GM18907 (cell line): ENCODE data around the gene CAV3.

Experiments
- ATAC-seq: cut with Tn5 transposase; IDR thresholded peaks from one replicate; pipeline ENCODE4 v1.9.1; 2021; ENCODE audit warnings: mild to moderate bottlenecking, moderate library complexity; ENCODE audit not compliant: unreplicated experiment

Gene CAV3

DNA sequence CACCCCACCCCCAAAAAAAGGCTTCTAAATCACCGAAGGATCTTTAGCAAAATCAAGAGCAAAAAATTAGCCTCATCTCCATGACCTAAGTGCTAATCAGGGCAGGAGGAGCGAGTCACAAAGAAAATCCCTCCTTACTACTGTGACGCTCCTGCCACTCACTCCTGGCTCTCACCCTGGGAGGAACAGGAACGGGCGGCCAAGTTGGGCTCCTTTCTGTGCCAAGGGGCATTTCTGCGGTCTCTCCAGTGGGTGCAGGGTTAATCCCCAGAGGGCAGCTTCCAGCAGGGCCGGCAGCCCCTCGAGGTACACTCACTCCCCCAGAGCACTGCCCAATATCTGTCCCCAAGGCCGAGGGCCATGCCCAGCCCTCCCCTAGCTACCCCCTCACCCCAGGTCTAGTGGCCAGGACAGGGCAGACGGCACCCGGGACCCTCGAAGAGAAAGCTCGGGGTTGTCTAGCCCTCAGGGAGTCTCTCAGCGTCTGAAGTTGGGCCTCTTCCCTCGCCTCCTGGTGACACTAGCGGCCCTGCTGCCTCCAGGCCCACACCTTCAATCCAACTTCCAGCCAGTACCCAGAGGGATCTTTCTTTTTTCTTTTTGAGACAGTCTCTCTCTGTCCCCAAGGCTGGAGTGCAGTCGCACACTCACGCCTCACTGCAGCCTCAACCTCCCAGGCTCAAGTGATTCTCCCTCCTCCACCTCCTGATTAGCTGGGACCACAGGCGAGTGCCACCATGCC is 706 bp downstream of the CAV3 start:
- ATAC-seq = no peak

DNA sequence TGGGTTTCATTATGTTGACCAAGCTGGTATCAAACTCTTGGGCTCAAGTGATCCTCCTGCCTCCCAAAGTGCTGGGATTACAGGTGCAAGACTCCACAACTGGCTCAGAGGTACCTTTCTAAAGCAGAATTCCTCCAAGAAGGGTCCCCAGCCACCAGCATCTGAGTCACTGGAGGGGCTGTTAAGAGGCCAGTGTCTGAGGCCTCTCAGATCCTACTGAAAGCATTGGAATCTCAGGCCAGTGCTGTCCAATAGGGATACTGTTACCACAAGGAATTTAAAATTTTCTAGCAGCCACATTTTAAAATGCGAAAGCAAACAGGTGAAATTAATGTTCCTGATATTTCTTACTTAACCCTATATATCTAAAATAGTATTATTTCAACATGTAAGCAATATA is 1.3 kb downstream of the CAV3 start:
- ATAC-seq = no peak

DNA sequence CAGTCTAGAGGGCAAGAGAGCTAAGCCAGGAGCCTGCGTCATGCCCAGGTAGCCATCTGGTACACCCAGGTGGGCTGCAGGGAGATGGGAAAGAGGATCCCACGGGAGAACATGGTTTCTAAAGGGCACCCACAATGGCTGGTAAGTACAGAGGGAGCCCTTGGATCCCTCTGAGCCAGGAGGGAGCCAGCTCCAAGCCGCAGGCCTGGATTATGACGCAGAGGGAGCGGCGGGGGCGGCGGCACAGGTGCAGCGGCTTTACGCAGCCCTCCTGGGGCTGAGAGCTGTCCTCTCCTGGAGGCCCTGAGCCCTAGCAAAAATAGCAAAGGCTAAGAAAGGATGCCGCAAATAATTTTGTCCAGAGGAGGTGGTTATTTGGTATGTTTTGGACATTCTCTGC is 2.8 kb downstream of the CAV3 start:
- no peak for ATAC-seq

DNA sequence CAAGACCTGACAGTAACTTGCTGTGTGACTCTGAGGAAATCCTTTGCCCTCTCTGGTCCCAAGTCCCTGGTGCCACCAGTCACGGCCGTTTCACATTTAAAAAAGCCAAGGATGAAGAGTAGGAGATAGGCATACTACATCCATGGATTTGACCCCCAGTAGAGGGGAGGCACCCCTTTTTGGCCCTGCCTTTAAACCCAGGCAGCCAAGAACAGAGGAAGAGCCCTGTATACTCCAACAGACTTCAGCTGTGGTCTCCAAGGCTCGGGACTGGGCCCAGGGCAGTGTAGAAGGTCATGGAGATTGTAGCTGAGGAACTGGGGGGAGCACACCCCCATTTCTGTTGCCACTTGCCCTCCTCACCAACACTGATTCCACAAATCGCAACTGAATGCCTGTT is 3.7 kb downstream of the CAV3 start:
- no peak for ATAC-seq

DNA sequence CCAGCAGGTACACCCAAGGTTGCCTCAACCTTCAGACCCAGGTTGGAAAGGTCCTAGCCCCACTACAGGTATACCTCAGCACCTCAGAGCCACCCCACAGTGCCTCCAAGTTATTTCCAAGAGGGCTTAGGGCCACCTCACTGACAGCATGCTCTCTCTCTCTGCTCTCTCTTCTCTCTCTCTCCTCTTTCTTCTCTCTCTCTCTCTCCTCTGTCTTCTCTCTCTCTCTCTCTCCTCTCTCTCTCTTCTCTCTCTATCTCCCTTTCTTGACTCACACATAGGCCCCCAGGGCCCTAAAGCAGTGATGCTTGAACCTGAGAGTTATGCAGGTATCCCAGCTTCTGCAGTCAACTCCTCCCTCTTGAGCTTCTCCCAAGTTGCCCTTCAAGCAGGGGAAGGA is 4.2 kb downstream of the CAV3 start:
- no peak for ATAC-seq

DNA sequence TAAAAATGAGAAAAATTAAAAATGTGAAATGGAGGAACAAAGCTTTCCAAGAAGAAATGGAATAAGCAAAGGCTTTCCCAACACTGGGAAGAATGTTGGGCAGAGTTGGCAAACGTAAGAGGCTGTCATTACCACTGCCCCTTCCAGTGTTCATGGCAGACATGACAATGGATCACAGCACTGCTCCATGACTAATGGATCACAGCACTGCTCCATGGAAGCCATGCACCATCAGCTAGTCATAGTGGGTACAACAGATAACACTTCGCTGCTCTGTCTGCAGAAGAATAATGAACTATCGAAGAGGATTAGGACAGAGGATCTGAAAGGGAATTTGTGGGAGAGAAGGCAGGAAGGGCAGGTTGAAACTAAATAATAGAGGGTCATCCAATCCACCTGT is 5.0 kb downstream of the CAV3 start:
- ATAC-seq = no peak

DNA sequence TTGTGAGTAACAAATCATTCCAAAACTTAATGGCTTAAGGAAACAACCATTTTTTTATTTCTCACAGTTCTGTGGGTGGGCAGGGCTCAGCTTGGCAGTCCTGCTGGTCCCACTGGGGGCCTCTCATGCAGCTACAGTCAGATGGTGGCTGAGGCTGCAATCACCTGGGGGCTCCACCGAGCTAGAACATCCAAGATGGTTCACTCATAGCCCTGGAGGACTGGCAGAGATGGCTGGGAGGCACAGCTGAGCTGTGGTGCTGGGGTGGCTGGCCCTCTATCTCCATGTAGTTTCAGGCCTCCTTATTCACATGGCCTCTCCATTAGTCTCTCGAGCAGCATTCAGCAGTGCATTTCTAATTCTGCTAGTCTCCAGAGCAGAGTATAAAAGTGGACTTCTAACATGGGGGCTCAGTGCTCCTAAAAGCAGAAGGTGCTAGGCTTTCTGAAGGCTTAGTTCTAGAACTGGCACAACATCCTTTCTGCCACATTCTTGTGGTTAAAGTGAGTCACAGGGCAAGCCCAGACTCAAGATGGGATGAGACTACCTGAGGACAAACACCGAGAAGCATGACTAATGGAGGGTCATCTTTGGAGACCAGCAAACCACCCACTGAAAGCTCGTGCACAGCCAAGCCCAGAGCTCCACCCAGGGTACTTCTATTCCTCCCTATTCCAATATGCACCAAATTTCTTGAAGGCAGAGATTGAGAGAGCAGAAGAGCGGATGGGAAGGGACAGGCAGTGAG is 6.3 kb downstream of the CAV3 start:
- peak; percentile 72 for ATAC-seq

DNA sequence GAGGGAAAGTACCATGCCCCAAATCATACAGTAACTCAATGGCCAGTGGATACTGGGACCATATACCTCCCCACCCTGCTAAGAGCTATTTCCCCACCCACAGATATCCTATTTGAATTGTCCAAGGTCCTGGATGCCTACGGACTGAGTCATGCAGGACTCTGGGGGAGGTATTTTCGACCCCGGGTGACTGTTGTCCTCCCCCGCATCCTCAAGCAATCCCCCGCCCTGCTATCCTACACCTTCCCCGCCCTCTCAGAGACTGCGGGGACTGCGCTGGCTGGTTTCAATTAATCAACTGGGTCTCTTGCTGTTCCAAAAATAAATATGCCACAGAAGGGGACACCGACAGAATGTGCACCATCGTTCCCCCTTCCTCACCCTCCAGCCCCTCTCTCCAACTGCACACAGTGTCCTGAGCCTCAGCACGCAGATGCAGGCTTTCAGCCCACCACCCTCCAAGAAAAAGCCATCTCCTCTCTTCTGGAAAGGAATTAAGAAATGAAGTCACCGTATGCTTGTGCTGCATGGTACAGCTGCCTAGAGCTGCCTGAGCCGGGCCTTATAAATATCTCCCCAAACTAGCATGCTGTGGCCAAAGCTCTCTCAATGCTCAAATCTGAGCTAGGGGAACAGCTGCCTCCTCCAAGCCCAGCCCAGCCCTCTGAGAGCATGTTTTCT is 8.1 kb downstream of the CAV3 start:
- no peak for ATAC-seq

DNA sequence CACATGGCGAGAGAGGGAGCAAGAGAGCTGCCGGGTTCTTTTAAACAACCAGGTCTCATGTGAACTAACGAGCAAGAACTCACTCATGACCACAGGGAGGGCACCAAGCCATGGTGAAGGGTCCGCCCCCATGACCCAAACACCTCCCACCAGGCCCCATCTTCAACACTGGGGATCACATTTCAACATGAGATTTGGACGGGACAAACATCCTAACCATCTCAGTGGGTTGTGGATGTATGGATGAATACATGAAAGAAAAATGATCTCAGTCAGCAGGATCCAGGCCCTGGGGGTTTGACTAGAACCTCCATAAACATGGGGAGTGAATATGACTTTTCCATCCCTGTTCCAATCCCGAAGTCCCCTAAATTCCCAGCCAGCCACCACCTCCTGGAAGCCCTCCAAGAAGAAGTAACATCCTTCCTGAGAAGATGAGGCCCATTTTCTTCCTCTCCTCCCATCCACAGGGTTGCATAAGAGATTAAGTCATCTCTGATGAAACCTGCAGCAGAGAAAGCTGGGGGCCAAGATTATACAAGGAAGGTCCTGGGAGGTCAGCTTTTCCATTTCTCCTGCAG is 9.5 kb downstream of the CAV3 start:
- no peak for ATAC-seq

DNA sequence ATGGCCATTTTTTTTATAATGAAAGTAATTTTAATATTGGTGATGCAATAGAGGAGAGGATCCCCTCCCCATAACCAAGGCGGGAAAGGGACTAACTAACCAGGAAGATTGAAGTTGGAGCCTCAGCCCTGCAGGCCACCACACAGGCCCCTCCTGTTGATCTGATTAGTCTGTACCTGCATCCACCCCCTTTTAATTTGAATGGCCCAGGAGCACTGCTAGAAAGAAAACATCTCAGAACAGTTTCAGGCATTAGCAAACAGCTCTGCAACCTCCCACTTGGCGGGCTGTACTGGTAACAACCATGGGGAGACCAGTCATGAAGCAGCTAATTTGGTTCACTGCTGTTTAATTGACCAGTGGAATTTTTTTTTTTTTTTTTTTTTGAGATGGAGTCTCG is 10.3 kb downstream of the CAV3 start:
- no peak for ATAC-seq

DNA sequence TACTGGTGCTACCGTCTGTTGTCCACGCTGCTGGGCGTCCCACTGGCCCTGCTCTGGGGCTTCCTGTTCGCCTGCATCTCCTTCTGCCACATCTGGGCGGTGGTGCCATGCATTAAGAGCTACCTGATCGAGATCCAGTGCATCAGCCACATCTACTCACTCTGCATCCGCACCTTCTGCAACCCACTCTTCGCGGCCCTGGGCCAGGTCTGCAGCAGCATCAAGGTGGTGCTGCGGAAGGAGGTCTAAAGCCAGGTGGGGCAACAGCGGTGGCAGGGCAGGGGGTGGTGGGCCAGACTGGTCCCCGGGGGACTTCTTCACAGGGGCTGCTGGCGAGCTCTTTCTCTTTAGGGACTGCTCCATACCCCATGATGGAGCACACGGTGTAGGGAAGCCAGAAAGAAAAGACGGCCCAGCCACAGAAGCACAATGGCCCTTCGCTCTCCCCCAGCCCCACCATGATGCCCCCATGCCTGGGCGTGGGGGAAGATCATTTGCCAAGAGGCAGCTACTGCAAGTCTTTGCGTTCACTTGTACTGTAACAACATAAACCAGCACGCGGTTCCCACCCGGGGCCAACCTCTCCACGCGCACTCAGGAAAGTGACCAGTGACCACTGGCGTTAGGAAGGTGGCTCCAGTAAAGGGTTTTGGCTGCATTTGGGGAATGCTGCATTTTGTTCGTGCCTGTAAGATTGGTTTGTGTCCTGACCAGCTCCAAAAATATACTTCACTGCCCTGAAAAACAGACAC is 12.2 kb downstream of the CAV3 start:
- no peak for ATAC-seq

DNA sequence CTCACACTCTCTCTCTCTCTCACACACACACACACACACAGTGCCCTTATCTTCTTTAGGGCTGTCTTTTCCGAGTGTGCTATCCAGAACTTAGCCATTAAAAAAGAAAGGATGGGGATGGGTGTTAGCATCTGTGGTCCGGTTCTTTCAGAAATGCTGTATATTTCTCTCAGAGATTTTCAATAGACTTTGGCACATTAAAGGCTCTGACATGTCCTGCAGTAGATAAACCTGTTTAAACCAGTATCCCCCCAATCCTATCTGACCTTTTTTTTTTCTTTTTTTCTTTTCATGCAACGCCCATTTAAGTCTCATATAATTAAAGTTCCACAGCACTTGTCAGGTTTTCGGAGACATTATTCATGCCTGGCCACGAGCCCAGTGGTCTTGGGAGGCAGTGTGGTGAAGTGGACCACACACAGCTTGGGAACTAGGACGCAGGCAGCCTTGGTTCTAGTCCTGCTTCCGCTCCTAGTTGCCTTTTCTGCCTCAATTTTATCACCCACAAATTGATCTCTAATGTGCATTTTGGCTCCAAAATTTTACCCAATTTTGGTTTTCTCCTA is 13.3 kb downstream of the CAV3 start:
- no peak for ATAC-seq

DNA sequence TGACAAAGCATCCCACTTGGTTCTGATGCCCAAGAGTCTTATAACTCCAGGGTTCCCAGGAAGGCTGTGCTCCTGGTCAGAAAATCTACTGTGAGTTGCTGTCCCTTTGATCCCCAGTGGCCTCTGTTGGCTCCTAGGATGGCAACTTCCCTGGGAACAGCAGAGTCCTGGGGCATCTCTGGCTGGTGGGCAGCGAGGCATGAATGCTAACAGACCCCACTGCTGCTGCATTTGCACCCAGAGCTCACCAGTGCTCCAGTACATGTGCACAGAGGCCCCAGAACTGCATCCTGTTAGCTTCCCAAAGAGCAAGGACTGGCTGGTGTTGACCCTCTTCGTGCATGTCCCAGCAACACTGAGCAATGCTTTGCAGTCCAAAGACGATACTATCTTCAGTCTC is 15.7 kb downstream of the CAV3 start:
- no peak for ATAC-seq

DNA sequence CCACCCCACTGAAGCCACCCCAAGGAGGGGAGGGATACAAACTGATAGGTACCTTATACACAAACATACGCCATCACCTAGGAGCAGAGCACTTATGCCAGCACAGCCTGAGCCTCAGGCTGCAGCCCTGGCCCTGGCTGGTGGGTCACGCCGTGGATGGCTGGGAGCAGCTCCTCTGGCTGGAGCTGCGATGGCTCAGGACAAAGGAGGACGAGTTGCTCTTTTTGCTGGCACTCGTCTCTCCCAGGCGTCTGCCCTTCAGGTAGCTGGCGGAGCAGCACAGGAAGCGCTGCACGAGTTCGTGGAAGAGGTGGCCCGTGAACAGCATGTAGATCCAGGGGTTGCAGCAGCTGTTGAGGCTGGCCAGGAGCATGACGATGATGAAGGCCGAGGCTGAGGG is 19.2 kb downstream of the CAV3 start:
- no peak for ATAC-seq

DNA sequence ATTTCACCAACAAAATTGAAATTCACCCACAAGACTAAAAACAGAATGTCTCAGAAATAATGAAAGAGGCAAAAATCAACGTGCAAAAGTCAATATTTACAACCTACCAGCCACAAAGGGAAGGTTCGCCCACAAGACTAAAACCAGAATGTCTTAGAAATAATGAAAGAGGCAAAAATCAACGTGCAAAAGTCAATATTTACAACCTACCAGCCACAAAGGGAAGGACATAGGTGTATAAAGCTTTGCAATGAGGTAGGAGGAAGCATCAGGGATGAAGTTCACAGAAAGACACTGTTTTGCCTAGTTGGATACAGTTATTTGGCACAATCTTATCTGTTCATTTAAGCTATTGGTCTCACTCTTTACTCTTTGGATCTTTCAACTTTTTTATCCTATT is 21.5 kb downstream of the CAV3 start:
- no peak for ATAC-seq

DNA sequence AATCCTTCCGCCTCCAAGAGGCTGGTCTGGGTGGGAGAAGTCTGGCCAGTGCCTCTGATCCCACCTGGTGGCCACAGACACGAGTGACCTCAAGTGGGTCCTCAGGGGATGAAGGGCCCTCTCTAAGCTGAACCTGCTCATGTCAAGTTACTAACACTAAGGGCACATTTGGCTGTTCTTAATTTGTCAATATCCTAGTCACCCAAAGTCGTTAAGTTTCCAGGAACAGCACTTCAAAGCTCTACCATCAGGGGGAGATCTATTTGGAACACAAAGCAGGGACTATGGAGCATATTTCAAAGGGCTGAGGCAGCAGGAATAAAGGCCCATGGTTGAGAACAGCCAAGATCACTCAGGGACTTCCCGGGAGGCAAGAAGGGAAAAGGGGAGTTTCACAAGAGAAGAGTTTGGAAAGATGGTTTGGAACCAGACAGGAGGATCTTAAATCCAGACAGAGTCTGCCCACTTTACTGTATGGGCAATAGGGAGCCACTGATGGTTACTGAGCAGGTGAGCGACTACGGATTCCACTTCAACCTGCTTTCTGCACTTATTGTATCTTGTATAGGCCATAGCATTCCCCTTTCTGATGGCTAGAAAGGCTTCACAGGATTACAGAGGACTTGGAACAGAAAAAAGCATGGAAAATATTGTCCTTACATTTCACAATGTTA is 22.1 kb downstream of the CAV3 start:
- no peak for ATAC-seq

DNA sequence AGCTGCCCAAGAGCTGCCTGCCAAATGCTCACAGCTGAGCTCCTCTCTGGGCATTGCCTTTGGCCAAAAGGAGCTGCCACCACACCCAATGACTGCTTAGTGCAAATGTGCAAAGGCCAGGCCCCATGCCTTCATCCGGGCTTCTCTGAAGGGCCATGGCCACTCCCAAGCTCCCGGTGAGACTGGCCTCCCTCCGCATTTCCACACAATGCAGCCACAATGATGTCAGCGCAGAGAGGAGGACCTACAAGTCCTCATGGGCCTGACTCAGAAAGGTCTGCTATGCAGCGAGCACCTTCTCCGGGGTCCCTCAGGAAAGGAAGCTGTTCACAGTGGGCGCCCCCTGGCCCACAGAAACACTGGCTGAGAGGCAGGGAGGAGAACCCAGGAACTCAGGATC is 23.1 kb downstream of the CAV3 start:
- ATAC-seq = no peak

DNA sequence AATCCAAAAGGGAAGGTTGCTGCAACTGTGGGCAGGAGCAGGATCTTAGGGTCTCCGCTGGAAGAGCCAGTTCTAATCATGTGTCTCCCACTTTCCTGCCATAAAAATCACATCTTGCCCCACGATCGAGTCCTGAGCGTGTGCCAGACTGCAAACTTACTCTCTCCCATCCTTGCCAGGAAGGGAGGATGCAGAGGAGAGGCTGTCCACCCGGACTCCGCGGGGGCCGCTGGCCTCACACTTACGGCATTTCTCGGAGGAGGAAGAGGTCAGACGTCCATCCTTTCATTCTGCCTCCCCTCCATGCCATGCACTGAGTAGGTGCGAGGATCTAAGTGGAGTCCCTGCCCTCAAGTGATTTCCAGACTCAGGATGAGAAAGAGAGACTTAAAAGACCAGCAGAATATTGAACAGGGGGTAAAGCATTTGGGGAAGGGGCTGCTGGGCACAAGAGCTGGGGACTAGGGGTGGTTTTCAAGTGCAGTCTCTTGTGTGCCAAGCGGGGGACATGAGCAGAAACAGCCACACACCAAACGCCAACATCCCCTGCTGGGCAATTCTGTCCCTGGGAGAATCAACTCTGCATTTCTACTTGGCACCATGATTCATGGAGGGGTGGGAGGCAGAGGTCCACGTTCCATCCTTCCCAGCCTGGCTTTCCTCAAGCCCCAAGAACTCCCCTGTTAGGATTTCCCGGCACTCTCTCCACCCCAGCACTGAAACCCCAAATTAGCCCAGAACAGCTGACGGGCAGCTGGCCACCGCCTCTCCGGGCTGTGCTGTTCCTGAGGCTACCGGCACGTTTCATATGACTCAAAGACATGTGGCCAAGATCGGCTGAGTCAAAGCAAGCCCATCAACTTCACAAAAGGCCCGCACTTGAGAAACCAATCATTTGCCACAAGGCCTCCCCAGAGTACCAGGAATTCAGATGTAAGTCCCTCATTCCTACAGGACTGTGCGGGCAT is 24.2 kb downstream of the CAV3 start:
- no peak for ATAC-seq
